Measurements from ENCODE around the gene RIN1. TPM values are rescaled to one million over a fixed set of nuclear protein-coding genes. Genes with fewer than 3 reads are reported as not detected.
A peak's percentile ranks its signal among the peaks of the same experiment; 100 is the strongest.

Gene RIN1
- total RNA-seq, 4 donors from 2014 or later, result 8.8 to 43.8 (median 14.4) TPM

- WGBS, 2 donors (ENCODE audit: low coverage in 1 of 2), result 90% methylated on average over 14 of the region's 14 CpGs; no CpG with 5 or more reads in 1 of the 2 donors
- no peaks in the 10 kb centered on the region for H3K27me3 ChIP-seq
- in situ Hi-C loops (cut with MboI; ENCODE audit: low pct_ligation_motif_present in 1 of 4, low pct_unique_long_range_greater_than_20kb in 1 of 4, low sequenced_read_pairs in 3 of 4) (no loop called here), intact Hi-C loops (cut with DNase I; ENCODE audit: low total_unique reads) (no loop called here)
- H3K9me3 ChIP-seq, result no peaks in the 10 kb centered on the region
- H3K36me3 ChIP-seq, result no peaks in the 10 kb centered on the region
- TF ChIP-seq POLR2A (IDR thresholded peaks at IDR 0.05), result no peak
- H3K4me1 ChIP-seq, result no peaks in the 10 kb centered on the region
- H3K4me3 ChIP-seq, result no peak overlapping the region
- H3K27ac ChIP-seq, result no peak overlapping the region
- no peak for DNase-seq
These were observed 27.0 kb upstream of the RIN1 start for GRCh38 chr11:66363187-66363601.

- Histone ChIP-seq H3K4me3 (no peak overlapping the region), H3K36me3 (no peaks in the 10 kb centered on the region), H3K27me3 (no peaks in the 10 kb centered on the region), H3K27ac (no peak overlapping the region), H3K9me3 (no peaks in the 10 kb centered on the region), H3K4me1 (no peaks in the 10 kb centered on the region)
- DNase-seq, result no peak
- in situ Hi-C loops (cut with MboI; ENCODE audit: low pct_ligation_motif_present in 1 of 4, low pct_unique_long_range_greater_than_20kb in 1 of 4, low sequenced_read_pairs in 3 of 4) (no loop called here), intact Hi-C loops (cut with DNase I; ENCODE audit: low total_unique reads) (no loop called here)
- WGBS, 2 donors (ENCODE audit: low coverage in 1 of 2), result 67 to 80% methylated on average over 1 to 9 of the region's 9 CpGs
- TF ChIP-seq EP300 (IDR thresholded peaks at IDR 0.05; ENCODE audit: low read depth), result no peak
- TF ChIP-seq POLR2A (IDR thresholded peaks at IDR 0.05), result no peak
- no peak for TF ChIP-seq CTCF (IDR thresholded peaks at IDR 0.05)
- no peak for TF ChIP-seq POLR2AphosphoS5 (IDR thresholded peaks at IDR 0.05)
These were observed 26.4 kb upstream of the RIN1 start for GRCh38 chr11:66362481-66363147.

GRCh38 chr11:66361502-66361941, 25.3 kb upstream of the RIN1 start:
- H3K27ac ChIP-seq, result no peak overlapping the region
- H3K9me3 ChIP-seq, result no peaks in the 10 kb centered on the region
- H3K36me3 ChIP-seq, result no peaks in the 10 kb centered on the region
- peak; percentile 4 for TF ChIP-seq POLR2A (IDR thresholded peaks at IDR 0.05)
- TF ChIP-seq EP300 (IDR thresholded peaks at IDR 0.05; ENCODE audit: low read depth), result no peak
- no peak for TF ChIP-seq CTCF (IDR thresholded peaks at IDR 0.05)
- no peak for TF ChIP-seq POLR2AphosphoS5 (IDR thresholded peaks at IDR 0.05)
- WGBS, 2 donors (ENCODE audit: low coverage in 1 of 2), result 69% methylated on average over 6 of the region's 6 CpGs; no CpG with 5 or more reads in 1 of the 2 donors
- in situ Hi-C loops (cut with MboI; ENCODE audit: low pct_ligation_motif_present in 1 of 4, low pct_unique_long_range_greater_than_20kb in 1 of 4, low sequenced_read_pairs in 3 of 4), result no loop called here
- H3K4me1 ChIP-seq, result no peaks in the 10 kb centered on the region
- intact Hi-C loops (cut with DNase I; ENCODE audit: low total_unique reads), result no loop called here
- H3K27me3 ChIP-seq, result no peaks in the 10 kb centered on the region
- H3K4me3 ChIP-seq, result no peak overlapping the region
- DNase-seq, result no peak

- intact Hi-C loops (cut with DNase I; ENCODE audit: low total_unique reads) (no loop called here), in situ Hi-C loops (cut with MboI; ENCODE audit: low pct_ligation_motif_present in 1 of 4, low pct_unique_long_range_greater_than_20kb in 1 of 4, low sequenced_read_pairs in 3 of 4) (no loop called here)
- WGBS, 2 donors (ENCODE audit: low coverage in 1 of 2), result 82 to 93% methylated on average over 3 to 15 of the region's 15 CpGs
These were observed 24.3 kb upstream of the RIN1 start for GRCh38 chr11:66360406-66361073.

More at GRCh38 chr11:66360406-66361073, 24.3 kb upstream of the RIN1 start:
- no peaks in the 10 kb centered on the region for H3K36me3 ChIP-seq
- H3K4me1 ChIP-seq, result no peaks in the 10 kb centered on the region
- no peak overlapping the region for H3K4me3 ChIP-seq
- no peaks in the 10 kb centered on the region for H3K27me3 ChIP-seq
- no peak for DNase-seq
- TF ChIP-seq POLR2AphosphoS5 (IDR thresholded peaks at IDR 0.05) (no peak), POLR2A (IDR thresholded peaks at IDR 0.05) (no peak), EP300 (IDR thresholded peaks at IDR 0.05; ENCODE audit: low read depth) (no peak), CTCF (IDR thresholded peaks at IDR 0.05) (no peak)
- H3K9me3 ChIP-seq, result no peaks in the 10 kb centered on the region
- no peak overlapping the region for H3K27ac ChIP-seq

All from transverse colon (tissue), 4 donors.